Measurements from ENCODE around the gene PLP2.

The PLP2 gene

DNA sequence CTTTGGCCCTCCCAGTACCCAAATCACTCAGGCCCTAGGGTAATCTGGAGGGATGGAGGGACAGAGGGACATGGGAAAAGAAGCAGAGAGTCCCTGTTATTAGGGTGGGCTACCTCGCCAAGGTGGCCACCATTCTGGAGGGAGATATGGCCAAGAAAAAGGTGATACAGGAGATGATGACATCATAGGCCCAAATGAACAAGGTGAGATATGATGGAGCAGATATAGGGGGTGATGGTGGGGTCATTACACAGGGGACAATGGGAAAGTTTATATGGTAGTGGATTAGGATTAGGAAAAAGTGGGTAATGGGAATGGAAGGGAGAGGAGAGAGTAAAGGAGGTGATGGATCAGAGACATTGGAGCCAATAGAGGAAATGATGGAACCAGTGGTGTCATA, 41.2 kb downstream of the PLP2 start:
- no peak for DNase-seq

GRCh38 chrX:49214416-49214815, 42.7 kb downstream of the PLP2 start:
- DNase-seq = no peak

DNA sequence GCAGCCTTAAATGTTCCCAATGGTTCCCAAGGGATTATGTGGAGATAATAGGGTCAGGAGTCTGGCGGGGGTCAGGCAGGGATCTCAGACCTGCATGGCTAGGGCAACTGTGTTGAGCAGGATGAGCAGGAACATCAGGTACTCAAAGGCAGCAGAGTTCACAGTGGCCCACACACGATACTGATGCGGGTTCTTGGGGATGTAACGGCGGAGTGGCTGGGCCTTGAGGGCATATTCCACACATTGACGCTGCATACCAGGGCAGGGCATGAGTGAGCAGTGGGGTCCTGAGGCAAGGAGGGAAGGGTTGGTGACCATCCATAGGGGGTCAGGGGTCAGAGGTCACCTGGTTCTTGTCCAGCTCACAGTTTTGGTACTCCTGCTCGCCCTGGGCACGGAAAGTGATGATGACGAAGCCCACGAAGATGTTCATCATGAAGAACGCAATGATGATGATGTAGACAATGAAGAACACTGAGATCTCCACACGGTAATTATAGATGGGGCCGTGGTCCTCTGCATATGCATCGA, 43.4 kb downstream of the PLP2 start:
- no peak for DNase-seq

GRCh38 chrX:49220100-49220499, 48.4 kb downstream of the PLP2 start:
- no peak for DNase-seq

- no peak for DNase-seq
Observed at GRCh38 chrX:49221868-49222267, 50.2 kb downstream of the PLP2 start.

All from fibroblast of skin of right quadriceps (primary cell).